ENCODE data around the gene CD300A.

The CD300A gene

DNA sequence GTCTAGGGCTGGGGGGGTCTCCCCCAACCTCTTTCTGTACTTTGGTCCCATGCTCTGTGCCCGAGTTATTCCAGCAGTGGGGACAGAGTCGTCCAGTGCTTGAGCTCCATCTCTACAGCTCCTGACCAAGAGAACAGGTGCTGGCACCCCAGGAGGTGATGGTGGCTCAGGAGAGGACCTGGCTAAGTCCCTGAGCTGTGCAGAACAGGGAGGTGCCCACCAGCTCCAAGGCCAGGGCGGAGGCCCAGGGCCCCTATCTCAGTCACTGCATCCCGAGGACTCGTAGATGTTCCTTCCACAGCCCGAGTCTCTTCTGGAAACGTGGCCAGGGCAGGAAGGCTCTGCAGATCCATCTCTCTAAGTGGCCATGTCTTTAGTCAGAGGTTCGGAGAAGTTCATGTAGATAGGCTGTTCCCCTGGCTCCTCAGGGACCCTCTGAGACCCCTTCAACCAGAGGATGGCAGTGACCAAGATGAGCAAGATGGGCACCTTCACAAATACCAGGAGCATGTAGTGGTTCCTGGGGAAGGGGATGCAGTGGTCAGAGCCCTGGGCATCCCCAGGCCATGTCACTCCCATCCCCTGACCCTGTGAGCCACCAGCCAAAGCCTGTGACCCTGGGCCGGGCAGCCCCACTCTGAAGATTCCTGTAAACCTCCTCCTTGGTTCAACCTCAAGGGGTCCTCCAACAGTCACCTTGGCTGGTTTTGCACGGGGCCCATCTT, 56.1 kb downstream of the CD300A start (continued):
- TF ChIP-seq ZNF558 (tag by site-specific recombination; IDR thresholded peaks at IDR 0.05) (no peak), SETDB1 (IDR thresholded peaks at IDR 0.05; ENCODE audit: insufficient read length, low read length) (no peak), ZNF121 (tag by site-specific recombination; IDR thresholded peaks at IDR 0.05) (no peak)

DNA sequence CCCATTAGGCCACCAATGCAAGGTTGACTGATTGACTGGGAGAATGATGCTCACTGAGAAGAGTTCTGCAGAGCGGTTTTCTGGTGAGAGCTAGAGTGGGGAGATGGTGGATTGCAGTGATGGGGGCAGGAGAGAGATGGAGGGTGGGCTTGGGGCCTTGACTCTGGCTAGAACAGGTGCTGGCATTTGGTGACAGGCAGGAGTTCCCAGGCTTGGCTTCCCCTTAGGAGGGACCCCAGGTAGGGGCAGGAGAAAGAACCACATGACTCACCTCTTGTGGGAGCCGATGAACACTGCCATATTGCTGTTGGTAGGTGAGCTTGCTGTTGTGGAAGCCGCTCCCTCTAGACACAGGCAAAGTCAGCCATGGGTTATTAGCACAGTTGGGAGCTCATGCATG, 56.9 kb downstream of the CD300A start:
- Histone ChIP-seq H3K36me3 (ENCODE audit: control insufficient read depth in 2 of 2, insufficient read depth in 1 of 2, low read length in 2 of 2) (no peaks in the 10 kb centered on the region), H3K4me3 (ENCODE audit: low read depth, low read length) (no peak overlapping the region), H3K9me3 (ENCODE audit: control insufficient read depth, insufficient read depth, low read depth, low read length) (no peaks in the 10 kb centered on the region), H3K4me1 (ENCODE audit: control insufficient read depth, insufficient read depth, low read length) (no peaks in the 10 kb centered on the region), H3K27ac (ENCODE audit: extremely low read depth, low read depth, low read length) (no peak overlapping the region)
- TF ChIP-seq, protein P1, sequence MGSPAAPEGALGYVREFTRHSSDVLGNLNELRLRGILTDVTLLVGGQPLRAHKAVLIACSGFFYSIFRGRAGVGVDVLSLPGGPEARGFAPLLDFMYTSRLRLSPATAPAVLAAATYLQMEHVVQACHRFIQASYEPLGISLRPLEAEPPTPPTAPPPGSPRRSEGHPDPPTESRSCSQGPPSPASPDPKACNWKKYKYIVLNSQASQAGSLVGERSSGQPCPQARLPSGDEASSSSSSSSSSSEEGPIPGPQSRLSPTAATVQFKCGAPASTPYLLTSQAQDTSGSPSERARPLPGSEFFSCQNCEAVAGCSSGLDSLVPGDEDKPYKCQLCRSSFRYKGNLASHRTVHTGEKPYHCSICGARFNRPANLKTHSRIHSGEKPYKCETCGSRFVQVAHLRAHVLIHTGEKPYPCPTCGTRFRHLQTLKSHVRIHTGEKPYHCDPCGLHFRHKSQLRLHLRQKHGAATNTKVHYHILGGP (tag by site-specific recombination; IDR thresholded peaks at IDR 0.05): no peak
- TF ChIP-seq GLI2 (tag by site-specific recombination; IDR thresholded peaks at IDR 0.05; ENCODE audit: borderline replicate concordance, low read depth) (no peak), ZNF677 (tag by site-specific recombination; IDR thresholded peaks at IDR 0.05) (no peak)
- POLR2A ChIA-PET: no interaction called here
- CTCF ChIA-PET: interaction anchor here (0.6 to 0.8 kb wide), 2 partner anchors 9 to 591 kb away, joined by 3 to 4 read pairs; no protein-coding TSS in a partner anchor

DNA sequence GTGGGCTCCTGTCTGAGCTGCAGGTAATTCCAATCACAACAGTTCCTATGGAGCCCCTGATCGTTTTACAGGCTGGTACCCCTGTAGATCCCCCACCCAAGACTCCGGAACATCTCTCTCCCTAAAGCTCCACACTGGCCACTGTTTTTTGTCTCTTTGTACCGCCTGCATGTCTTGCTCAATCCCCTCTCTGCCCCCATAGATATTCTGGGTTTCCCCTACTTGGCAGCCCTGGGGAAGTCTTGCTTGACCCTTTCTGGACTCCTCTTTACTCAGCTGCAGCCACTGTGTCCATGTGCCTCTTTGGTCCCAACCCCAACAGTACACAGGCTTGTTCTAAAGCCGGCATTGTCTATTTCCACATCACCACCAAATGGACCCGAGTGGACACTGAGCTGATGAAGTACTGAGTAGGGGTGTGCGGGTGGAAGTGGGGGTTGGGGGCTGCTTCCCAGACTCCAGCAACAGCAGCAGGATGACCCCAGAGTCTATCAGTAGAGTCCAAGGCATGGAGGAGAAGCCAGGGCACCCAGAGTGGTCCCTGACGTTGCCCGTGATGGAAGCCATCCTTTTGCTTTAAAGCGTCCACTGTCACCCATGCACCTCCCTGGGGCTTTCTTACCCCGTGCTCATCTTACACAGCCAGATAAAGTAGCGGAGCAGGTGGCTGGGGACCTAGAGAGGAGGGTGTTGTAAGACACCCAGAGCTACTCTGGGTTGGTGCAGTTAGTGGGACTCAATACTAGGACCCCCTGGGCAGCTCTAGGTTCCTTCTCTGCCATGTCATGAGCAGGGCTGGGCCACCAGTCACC, 58.4 kb downstream of the CD300A start:
- Histone ChIP-seq H3K36me3 (ENCODE audit: control insufficient read depth in 2 of 2, insufficient read depth in 1 of 2, low read length in 2 of 2) (no peaks in the 10 kb centered on the region), H3K27ac (ENCODE audit: extremely low read depth, low read depth, low read length) (no peak overlapping the region), H3K4me1 (ENCODE audit: control insufficient read depth, insufficient read depth, low read length) (no peaks in the 10 kb centered on the region), H3K9me3 (ENCODE audit: control insufficient read depth, insufficient read depth, low read depth, low read length) (no peaks in the 10 kb centered on the region), H3K4me3 (ENCODE audit: low read depth, low read length) (no peak overlapping the region)
- ChIA-PET POLR2A (no interaction called here), CTCF (no interaction called here)
- TF ChIP-seq KLF8 (tag by site-specific recombination; IDR thresholded peaks at IDR 0.05) (no peak), ZFP69B (tag by site-specific recombination; IDR thresholded peaks at IDR 0.05) (no peak), ZNF404 (tag by site-specific recombination; IDR thresholded peaks at IDR 0.05) (no peak), ZSCAN23 (tag by site-specific recombination; IDR thresholded peaks at IDR 0.05) (no peak), HOXD13 (CRISPR knock-in tag; IDR thresholded peaks at IDR 0.05; ENCODE audit: borderline replicate concordance) (no peak), ZNF521 (tag by site-specific recombination; IDR thresholded peaks at IDR 0.05) (no peak), ZNF24 (tag by site-specific recombination; IDR thresholded peaks at IDR 0.05) (no peak), FEZF1 (tag by site-specific recombination; IDR thresholded peaks at IDR 0.05) (no peak), MZF1 (tag by site-specific recombination; IDR thresholded peaks at IDR 0.05; ENCODE audit: borderline replicate concordance) (no peak), ZNF626 (tag by site-specific recombination; IDR thresholded peaks at IDR 0.05) (no peak), ZNF585B (tag by site-specific recombination; IDR thresholded peaks at IDR 0.05) (no peak), SALL2 (tag by site-specific recombination; IDR thresholded peaks at IDR 0.05; ENCODE audit: borderline replicate concordance) (no peak), ZNF146 (tag by site-specific recombination; IDR thresholded peaks at IDR 0.05) (no peak), ZNF660 (tag by site-specific recombination; IDR thresholded peaks at IDR 0.05) (no peak)
- TF ChIP-seq, protein P2, sequence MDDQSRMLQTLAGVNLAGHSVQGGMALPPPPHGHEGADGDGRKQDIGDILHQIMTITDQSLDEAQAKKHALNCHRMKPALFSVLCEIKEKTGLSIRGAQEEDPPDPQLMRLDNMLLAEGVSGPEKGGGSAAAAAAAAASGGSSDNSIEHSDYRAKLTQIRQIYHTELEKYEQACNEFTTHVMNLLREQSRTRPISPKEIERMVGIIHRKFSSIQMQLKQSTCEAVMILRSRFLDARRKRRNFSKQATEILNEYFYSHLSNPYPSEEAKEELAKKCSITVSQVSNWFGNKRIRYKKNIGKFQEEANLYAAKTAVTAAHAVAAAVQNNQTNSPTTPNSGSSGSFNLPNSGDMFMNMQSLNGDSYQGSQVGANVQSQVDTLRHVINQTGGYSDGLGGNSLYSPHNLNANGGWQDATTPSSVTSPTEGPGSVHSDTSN (CRISPR knock-in tag; IDR thresholded peaks at IDR 0.05): no peak
- TF ChIP-seq, protein P3, sequence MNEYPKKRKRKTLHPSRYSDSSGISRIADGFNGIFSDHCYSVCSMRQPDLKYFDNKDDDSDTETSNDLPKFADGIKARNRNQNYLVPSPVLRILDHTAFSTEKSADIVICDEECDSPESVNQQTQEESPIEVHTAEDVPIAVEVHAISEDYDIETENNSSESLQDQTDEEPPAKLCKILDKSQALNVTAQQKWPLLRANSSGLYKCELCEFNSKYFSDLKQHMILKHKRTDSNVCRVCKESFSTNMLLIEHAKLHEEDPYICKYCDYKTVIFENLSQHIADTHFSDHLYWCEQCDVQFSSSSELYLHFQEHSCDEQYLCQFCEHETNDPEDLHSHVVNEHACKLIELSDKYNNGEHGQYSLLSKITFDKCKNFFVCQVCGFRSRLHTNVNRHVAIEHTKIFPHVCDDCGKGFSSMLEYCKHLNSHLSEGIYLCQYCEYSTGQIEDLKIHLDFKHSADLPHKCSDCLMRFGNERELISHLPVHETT (tag by site-specific recombination; IDR thresholded peaks at IDR 0.05): no peak
- TF ChIP-seq, protein P4, sequence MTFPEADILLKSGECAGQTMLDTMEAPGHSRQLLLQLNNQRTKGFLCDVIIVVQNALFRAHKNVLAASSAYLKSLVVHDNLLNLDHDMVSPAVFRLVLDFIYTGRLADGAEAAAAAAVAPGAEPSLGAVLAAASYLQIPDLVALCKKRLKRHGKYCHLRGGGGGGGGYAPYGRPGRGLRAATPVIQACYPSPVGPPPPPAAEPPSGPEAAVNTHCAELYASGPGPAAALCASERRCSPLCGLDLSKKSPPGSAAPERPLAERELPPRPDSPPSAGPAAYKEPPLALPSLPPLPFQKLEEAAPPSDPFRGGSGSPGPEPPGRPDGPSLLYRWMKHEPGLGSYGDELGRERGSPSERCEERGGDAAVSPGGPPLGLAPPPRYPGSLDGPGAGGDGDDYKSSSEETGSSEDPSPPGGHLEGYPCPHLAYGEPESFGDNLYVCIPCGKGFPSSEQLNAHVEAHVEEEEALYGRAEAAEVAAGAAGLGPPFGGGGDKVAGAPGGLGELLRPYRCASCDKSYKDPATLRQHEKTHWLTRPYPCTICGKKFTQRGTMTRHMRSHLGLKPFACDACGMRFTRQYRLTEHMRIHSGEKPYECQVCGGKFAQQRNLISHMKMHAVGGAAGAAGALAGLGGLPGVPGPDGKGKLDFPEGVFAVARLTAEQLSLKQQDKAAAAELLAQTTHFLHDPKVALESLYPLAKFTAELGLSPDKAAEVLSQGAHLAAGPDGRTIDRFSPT (tag by site-specific recombination; IDR thresholded peaks at IDR 0.05): no peak
